HEK293T (cell line): ENCODE results near the gene SH3RF2.
"Not testable (repeated sequence)": the region's sequence is repeated elsewhere in the genome, so short reads cannot be mapped to it uniquely, and the experiment has no call there.

Experiments
- CTCF ChIA-PET: fragments of 350-600 bp; formaldehyde crosslinking; extraction: SDS; loops from one replicate; lab custom pipeline; 2021; ENCODE audit warnings: antibody characterized with exemption, inconsistent platforms; lab: Yijun Ruan, JAX
- POLR2A ChIA-PET: fragments of 350-600 bp; formaldehyde crosslinking; extraction: SDS; loops from one replicate; lab custom pipeline; 2020; ENCODE audit warnings: antibody characterized with exemption, inconsistent platforms; lab: Yijun Ruan, JAX
- DNase-seq: peaks from one replicate; pipeline ENCODE4 v3.0.0; 2012; ENCODE audit warnings: mixed read lengths; ENCODE audit errors: extremely low spot score
- ARNT ChIP-seq: fragments of 450-650 bp; IDR thresholded peaks from 2 replicates; pipeline ENCODE4 v1.6.1; 2017; ENCODE audit warnings: mild to moderate bottlenecking
- BHLHE40 ChIP-seq: fragments of 450-650 bp; IDR thresholded peaks from 2 replicates; pipeline ENCODE4 v1.6.1; 2016; ENCODE audit warnings: mild to moderate bottlenecking, moderate library complexity, borderline replicate concordance
- CTBP1 ChIP-seq: fragments of 450-650 bp; IDR thresholded peaks from 2 replicates; pipeline ENCODE4 v1.6.1; 2016; ENCODE audit warnings: borderline replicate concordance
- ELF4 ChIP-seq: fragments of 450-650 bp; IDR thresholded peaks from 2 replicates; pipeline ENCODE4 v1.6.1; 2017; ENCODE audit warnings: antibody characterized with exemption
- FOXA1 ChIP-seq: fragments of 450-650 bp; IDR thresholded peaks from 2 replicates; pipeline ENCODE4 v1.6.1; 2016; ENCODE audit warnings: mild to moderate bottlenecking
- FOXK2 ChIP-seq: fragments of 450-650 bp; IDR thresholded peaks from 2 replicates; pipeline ENCODE4 v1.6.1; 2016; ENCODE audit warnings: mild to moderate bottlenecking
- FOXM1 ChIP-seq: fragments of 450-650 bp; IDR thresholded peaks from 2 replicates; pipeline ENCODE4 v1.6.1; 2017; ENCODE audit warnings: mild to moderate bottlenecking, borderline replicate concordance
- HDGF ChIP-seq: fragments of 450-650 bp; IDR thresholded peaks from 2 replicates; pipeline ENCODE4 v1.6.1; 2017; ENCODE audit warnings: antibody characterized with exemption, borderline replicate concordance
- L3MBTL2 ChIP-seq: fragments of 450-650 bp; conservative IDR thresholded peaks from 2 replicates; pipeline ENCODE4 v1.6.1; 2016; ENCODE audit warnings: mild to moderate bottlenecking
- LEF1 ChIP-seq: fragments of 450-650 bp; IDR thresholded peaks from 2 replicates; pipeline ENCODE4 v1.6.1; 2017; ENCODE audit warnings: mild to moderate bottlenecking, borderline replicate concordance
- NFRKB ChIP-seq: fragments of 450-650 bp; IDR thresholded peaks from 2 replicates; pipeline ENCODE4 v1.6.1; 2016; ENCODE audit warnings: mild to moderate bottlenecking, moderate library complexity
- SP1 ChIP-seq: fragments of 450-650 bp; IDR thresholded peaks from 2 replicates; pipeline ENCODE4 v1.6.1; 2017
- SUZ12 ChIP-seq: fragments of 450-650 bp; IDR thresholded peaks from 2 replicates; pipeline ENCODE4 v1.6.1; 2016; ENCODE audit warnings: mild to moderate bottlenecking
- TARDBP ChIP-seq: fragments of 450-650 bp; IDR thresholded peaks from 2 replicates; pipeline ENCODE4 v1.6.1; 2016
- ZNF384 ChIP-seq: fragments of 450-650 bp; IDR thresholded peaks from 2 replicates; pipeline ENCODE4 v1.6.1; 2016
- TF ChIP-seq, protein P1 (sequence below): fragments of 450-650 bp; IDR thresholded peaks from 2 replicates; pipeline ENCODE4 v1.6.1; 2016

The SH3RF2 gene

GRCh38 chr5:145990170-145990569 is 53.8 kb downstream of the SH3RF2 start:
- no peak for DNase-seq
- ChIA-PET POLR2A (no interaction called here), CTCF (no interaction called here)
- TF ChIP-seq CTBP1 = no peak
- TF ChIP-seq, protein P1, sequence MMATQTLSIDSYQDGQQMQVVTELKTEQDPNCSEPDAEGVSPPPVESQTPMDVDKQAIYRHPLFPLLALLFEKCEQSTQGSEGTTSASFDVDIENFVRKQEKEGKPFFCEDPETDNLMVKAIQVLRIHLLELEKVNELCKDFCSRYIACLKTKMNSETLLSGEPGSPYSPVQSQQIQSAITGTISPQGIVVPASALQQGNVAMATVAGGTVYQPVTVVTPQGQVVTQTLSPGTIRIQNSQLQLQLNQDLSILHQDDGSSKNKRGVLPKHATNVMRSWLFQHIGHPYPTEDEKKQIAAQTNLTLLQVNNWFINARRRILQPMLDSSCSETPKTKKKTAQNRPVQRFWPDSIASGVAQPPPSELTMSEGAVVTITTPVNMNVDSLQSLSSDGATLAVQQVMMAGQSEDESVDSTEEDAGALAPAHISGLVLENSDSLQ = no peak
- no peak for TF ChIP-seq ZNF384

DNA sequence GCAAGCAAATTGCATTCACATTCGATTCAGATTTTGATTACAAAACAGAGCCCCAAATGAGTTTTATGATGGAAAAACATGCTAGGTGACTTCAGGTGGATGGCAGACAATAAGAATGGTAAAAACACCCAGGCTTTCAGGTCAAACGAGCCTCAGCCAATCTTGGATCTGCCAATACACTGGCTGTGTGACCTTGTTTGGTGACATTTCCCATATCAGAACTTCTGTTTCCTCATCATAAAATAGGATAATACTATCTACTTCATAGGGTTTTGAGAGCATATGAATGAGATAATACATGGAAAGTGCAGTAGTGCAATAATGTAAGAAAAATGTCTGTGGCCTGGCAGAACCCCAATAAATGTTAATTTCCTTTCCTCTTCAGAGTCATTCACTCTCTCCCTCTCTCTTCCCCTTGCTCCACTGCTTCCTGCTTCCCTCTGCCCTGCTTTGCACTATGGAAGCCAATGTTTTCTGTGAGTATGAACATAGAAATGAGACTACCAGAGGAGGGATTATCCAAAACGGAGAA is 54.7 kb downstream of the SH3RF2 start:
- no peak for TF ChIP-seq SUZ12
- TF ChIP-seq ZNF384 = no peak
- TF ChIP-seq ARNT = no peak
- no peak for TF ChIP-seq ELF4
- POLR2A ChIA-PET = no interaction called here
- CTCF ChIA-PET = interaction anchor here (0.6 kb wide), 1 partner anchor 10 kb away, joined by 3 read pairs; no protein-coding TSS in a partner anchor
- no peak for DNase-seq

DNA sequence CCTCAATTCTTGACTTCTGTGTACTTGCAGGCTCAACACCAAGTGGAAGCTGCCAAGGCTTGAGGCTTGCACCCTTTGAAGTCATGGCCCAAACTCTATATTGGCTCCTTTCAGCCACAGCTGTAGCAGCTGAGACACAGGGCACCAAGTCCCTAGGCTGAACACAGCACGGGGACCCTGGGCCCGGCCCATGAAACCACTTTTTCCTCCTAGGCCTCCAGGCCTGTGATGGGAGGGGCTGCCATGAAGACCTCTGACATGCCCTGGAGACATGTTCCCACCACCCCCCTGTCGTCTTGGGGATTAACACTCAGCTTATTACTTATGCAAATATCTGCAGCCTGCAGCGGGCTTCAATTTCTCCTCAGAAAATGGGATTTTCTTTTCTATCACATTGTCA is 57.2 kb downstream of the SH3RF2 start:
- CTCF ChIA-PET, DNase-seq, POLR2A ChIA-PET: not testable (repeated sequence)

DNA sequence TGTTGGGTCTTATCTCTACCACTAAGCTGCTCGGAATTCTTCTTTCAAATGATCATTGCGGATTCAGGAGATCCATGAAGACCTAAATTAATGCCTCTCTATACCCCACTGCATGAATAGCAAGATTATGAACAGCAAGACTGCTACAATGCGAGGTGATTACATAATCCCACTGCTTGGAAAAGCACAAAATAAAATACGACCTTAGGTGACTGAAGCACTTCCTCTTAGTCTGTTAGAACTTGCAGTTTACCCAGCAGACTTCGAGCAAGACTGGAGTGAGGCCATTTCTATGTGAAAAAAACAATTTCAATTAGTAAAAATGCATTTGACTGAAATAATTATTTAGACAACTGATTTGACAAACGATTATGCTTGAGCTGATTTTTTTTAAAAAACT is 59.8 kb downstream of the SH3RF2 start:
- ChIA-PET CTCF (no interaction called here), POLR2A (no interaction called here)
- DNase-seq = no peak
- TF ChIP-seq FOXA1 (no peak), FOXK2 (no peak), SUZ12 (no peak), ZNF384 (no peak), ELF4 (no peak), L3MBTL2 (no peak), ARNT (no peak), LEF1 (no peak), HDGF (no peak), BHLHE40 (no peak), CTBP1 (no peak), NFRKB (no peak), TARDBP (no peak), SP1 (no peak), FOXM1 (no peak)
- TF ChIP-seq, protein P1 = no peak

- no peak for TF ChIP-seq SP1
- TF ChIP-seq TARDBP = no peak
- TF ChIP-seq CTBP1 = no peak
- TF ChIP-seq ZNF384 = no peak
- no peak for TF ChIP-seq L3MBTL2
- TF ChIP-seq ELF4 = no peak
- TF ChIP-seq FOXK2 = no peak
- no peak for TF ChIP-seq FOXA1
- no peak for TF ChIP-seq BHLHE40
- no peak for TF ChIP-seq FOXM1
- TF ChIP-seq, protein P1 = no peak
- no peak for TF ChIP-seq SUZ12
- no peak for TF ChIP-seq NFRKB
- no peak for TF ChIP-seq HDGF
- TF ChIP-seq ARNT = no peak
- TF ChIP-seq LEF1 = no peak
- DNase-seq = no peak
- ChIA-PET CTCF (interaction anchor here (0.9 kb wide), 1 partner anchor 18 kb away, joined by 3 read pairs; no protein-coding TSS in a partner anchor), POLR2A (no interaction called here)
Measured at GRCh38 chr5:145999208-145999607, 62.8 kb downstream of the SH3RF2 start.

DNA sequence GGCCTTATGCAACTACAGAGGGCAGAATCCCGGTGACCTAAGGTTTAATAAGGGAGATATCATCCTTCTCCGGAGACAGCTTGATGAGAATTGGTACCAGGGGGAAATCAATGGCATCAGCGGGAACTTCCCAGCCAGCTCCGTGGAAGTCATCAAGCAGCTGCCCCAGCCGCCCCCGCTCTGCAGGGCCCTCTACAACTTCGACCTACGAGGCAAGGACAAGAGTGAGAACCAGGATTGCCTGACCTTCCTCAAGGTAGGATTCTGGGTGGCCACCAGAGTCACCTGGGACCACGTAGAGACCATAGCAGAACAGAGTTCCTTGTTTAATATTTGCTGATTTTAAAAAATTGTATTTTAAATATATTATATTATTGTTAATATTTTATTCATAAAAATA is 63.7 kb downstream of the SH3RF2 start:
- ChIA-PET CTCF (no interaction called here), POLR2A (no interaction called here)
- TF ChIP-seq FOXA1 (no peak), NFRKB (no peak), TARDBP (no peak), BHLHE40 (no peak), ELF4 (no peak), FOXK2 (no peak)
- DNase-seq = no peak

- CTCF ChIA-PET = no interaction called here
- POLR2A ChIA-PET = no interaction called here
- no peak for DNase-seq
- TF ChIP-seq FOXM1 = no peak
- TF ChIP-seq SUZ12 = no peak
- TF ChIP-seq FOXA1 = no peak
- no peak for TF ChIP-seq ELF4
- TF ChIP-seq TARDBP = no peak
- no peak for TF ChIP-seq FOXK2
- no peak for TF ChIP-seq CTBP1
- no peak for TF ChIP-seq NFRKB
Measured at GRCh38 chr5:146001544-146002190, 65.3 kb downstream of the SH3RF2 start.
